Activated T-helper 1 cell treated with anti-CD3 and anti-CD28 coated beads, Interleukin-12 subunit alpha, Interleukin-12 subunit beta, Interleukin-2, Interleukin-4 antibody, amounts not matched to agents 30 ng/mL and 10 ng/mL and 1 ng/mL, durations not matched to agents 14 hours and 24 hours and 36 hours (primary cell): ENCODE measurements around the gene GABRR3. TPM values are rescaled to one million over a fixed set of nuclear protein-coding genes. Genes with fewer than 3 reads are reported as not detected.

Source experiments
- DNase-seq: peaks from one replicate; pipeline ENCODE4 v3.0.0; 2021; ENCODE audit warnings: low spot score
- H3K27ac Mint-ChIP-seq: one replicate; pipeline ENCODE4 v1.8.0; 2021; ENCODE audit warnings: mild to moderate bottlenecking, mixed read lengths
- H3K27me3 Mint-ChIP-seq: one replicate; pipeline ENCODE4 v1.8.0; 2022; ENCODE audit warnings: mild to moderate bottlenecking, moderate library complexity, mixed read lengths; ENCODE audit not compliant: insufficient read depth
- H3K36me3 Mint-ChIP-seq: one replicate; pipeline ENCODE4 v1.8.0; 2021; ENCODE audit warnings: low read depth, mixed read lengths
- H3K4me1 Mint-ChIP-seq: one replicate; pipeline ENCODE4 v1.8.0; 2021; ENCODE audit warnings: low read depth, mixed read lengths
- H3K4me3 Mint-ChIP-seq: one replicate; pipeline ENCODE4 v1.8.0; 2021; ENCODE audit warnings: mild to moderate bottlenecking, moderate library complexity, mixed read lengths
- H3K9me3 Mint-ChIP-seq: one replicate; pipeline ENCODE4 v1.8.0; 2021; ENCODE audit warnings: mixed read lengths
- intact Hi-C: fragments of 100-400 bp; cut with micrococcal nuclease; formaldehyde crosslinking; loops from one replicate; pipeline ENCODE4 v1.15.1; 2024
- total RNA-seq: library from RNA; stranded (reverse); gene quantifications from 2 replicates; pipeline ENCODE4 v1.2.3, GENCODE V29; 2022

GABRR3 gene
- total RNA-seq, 1 donor from 2014 or later = not detected

- peaks cover 56% of the 10 kb centered on the region for H3K36me3 Mint-ChIP-seq
- H3K4me3 Mint-ChIP-seq = no peak overlapping the region
- H3K27ac Mint-ChIP-seq = no peak overlapping the region
These were observed 76.7 kb downstream of the GABRR3 start for GRCh38 chr3:97958396-97958795.

GRCh38 chr3:97957617-97958311, 77.4 kb downstream of the GABRR3 start:
- Mint-ChIP-seq H3K27ac (no peak overlapping the region), H3K4me1 (peaks cover 44% of the 10 kb centered on the region), H3K9me3 (no peaks in the 10 kb centered on the region), H3K36me3 (peaks cover 60% of the 10 kb centered on the region), H3K27me3 (no peaks in the 10 kb centered on the region), H3K4me3 (no peak overlapping the region)
- DNase-seq = no peak
- intact Hi-C loops = no loop called here

More at GRCh38 chr3:97958396-97958795, 76.7 kb downstream of the GABRR3 start:
- no peaks in the 10 kb centered on the region for H3K9me3 Mint-ChIP-seq
- intact Hi-C loops = no loop called here
- H3K27me3 Mint-ChIP-seq = no peaks in the 10 kb centered on the region
- H3K4me1 Mint-ChIP-seq = peaks cover 45% of the 10 kb centered on the region
- no peak for DNase-seq

DNA sequence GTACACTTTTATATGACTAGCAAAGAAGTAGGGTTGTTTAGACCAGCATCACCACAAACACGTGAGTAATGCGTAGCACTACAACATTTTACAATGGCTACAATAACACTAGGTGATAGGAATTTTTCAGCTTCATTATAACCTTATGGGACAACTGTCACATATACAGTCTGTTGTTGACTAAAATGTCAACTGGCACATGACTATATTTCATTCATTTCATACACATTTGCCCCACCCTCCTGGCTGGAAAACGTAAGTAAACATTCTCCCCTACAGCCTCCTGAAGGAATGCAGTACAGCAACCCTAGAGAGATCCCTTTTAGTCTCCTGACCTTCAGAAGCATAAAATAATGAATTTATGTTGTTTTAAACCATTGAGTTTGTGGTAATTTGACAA, 79.1 kb downstream of the GABRR3 start:
- Mint-ChIP-seq H3K9me3 (no peaks in the 10 kb centered on the region), H3K27me3 (no peaks in the 10 kb centered on the region), H3K27ac (peak overlapping the region; percentile 4), H3K4me1 (peaks cover 36% of the 10 kb centered on the region), H3K36me3 (peaks cover 58% of the 10 kb centered on the region), H3K4me3 (no peak overlapping the region)
- intact Hi-C loops = no loop called here
- no peak for DNase-seq

DNA sequence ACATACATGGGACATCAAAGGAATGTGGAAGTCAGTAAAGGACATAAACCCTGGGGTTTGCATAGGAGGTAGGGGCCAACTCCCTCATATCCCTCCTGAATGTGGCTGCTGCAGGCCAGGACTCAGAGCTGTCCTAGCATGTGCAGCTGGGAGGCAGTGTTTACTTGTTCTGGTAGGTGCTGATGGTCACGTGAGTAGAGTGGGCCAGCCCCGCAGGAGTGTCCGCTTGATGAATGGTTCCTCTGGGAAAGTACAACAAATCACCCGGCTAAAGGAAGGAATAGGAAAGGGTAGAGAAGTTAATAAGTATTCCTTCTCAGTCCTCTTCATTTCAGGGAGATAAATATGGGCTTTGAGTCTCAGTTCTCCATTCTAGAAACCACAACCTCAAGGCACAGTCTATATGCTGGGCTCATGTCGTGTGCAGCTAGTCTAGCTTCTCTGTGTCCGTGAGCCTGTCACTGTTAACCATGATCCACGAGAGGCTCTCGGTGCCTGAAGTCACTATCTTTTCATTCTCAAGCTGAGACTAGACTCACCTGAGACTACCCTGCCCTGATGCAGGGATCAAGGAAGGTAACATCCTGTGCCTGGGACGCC, 80.8 kb downstream of the GABRR3 start:
- H3K36me3 Mint-ChIP-seq = peaks cover 64% of the 10 kb centered on the region
- no peaks in the 10 kb centered on the region for H3K9me3 Mint-ChIP-seq
- no peak for DNase-seq
- no peaks in the 10 kb centered on the region for H3K27me3 Mint-ChIP-seq
- H3K4me1 Mint-ChIP-seq = peaks cover 30% of the 10 kb centered on the region
- no peak overlapping the region for H3K4me3 Mint-ChIP-seq
- H3K27ac Mint-ChIP-seq = peak overlapping the region; percentile 29
- intact Hi-C loops = no loop called here

- DNase-seq = no peak
- no peaks in the 10 kb centered on the region for H3K27me3 Mint-ChIP-seq
- intact Hi-C loops = no loop called here
- H3K4me1 Mint-ChIP-seq = peaks cover 35% of the 10 kb centered on the region
- no peaks in the 10 kb centered on the region for H3K9me3 Mint-ChIP-seq
- H3K4me3 Mint-ChIP-seq = no peak overlapping the region
- peaks cover 72% of the 10 kb centered on the region for H3K36me3 Mint-ChIP-seq
- peak overlapping the region; percentile 1 for H3K27ac Mint-ChIP-seq
These were observed 82.2 kb downstream of the GABRR3 start for GRCh38 chr3:97952872-97953271.

DNA sequence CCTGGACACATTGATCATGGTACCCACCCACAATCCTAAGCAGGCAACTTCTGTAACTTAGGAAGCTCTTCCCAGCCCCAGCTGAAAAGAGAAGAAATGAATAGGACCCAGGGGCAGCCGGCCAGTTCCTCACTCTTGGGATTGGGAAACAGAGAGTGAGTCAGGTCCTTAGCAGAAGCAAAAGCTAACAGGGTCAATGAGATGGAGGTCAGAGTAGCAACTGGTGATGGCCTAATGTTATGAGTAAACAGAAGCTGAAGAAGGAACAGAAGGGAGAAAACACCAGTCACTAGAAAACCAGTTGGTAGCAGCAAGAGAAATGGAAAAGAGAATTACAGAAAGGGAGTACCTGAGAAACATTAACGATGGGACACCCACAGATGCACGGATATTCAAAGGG, 82.8 kb downstream of the GABRR3 start:
- Mint-ChIP-seq H3K27ac (no peak overlapping the region), H3K36me3 (peaks cover 75% of the 10 kb centered on the region)

DNA sequence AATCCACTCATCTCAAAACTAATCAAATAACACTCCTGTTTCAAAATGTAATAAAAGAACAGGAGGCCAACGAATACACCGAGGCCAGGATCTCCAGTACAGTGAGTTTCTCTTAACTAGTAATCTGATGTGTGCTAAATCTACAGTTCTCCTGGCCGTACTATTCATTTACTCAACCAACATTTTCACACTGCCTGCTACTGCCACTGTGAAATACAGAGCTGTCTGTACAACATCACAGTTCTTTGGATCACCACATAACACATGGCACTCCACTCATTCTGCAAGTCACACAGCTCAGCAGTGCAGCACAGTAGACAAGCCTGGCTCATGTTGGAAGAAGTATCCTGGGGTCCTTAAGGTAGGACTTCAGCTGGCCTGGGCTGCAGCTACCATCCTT, 84.8 kb downstream of the GABRR3 start:
- intact Hi-C loops = loop anchor here (2.0 kb wide), 1 partner anchor 18 kb away; no protein-coding TSS in a partner anchor
- no peaks in the 10 kb centered on the region for H3K27me3 Mint-ChIP-seq
- H3K4me3 Mint-ChIP-seq = no peak overlapping the region
- H3K9me3 Mint-ChIP-seq = no peaks in the 10 kb centered on the region
- peaks cover 30% of the 10 kb centered on the region for H3K4me1 Mint-ChIP-seq
- H3K27ac Mint-ChIP-seq = no peak overlapping the region
- no peak for DNase-seq
- H3K36me3 Mint-ChIP-seq = peaks cover 85% of the 10 kb centered on the region

More for the DNA sequence above, 82.8 kb downstream of the GABRR3 start:
- intact Hi-C loops = no loop called here
- peaks cover 35% of the 10 kb centered on the region for H3K4me1 Mint-ChIP-seq
- no peaks in the 10 kb centered on the region for H3K27me3 Mint-ChIP-seq
- no peak for DNase-seq
- no peak overlapping the region for H3K4me3 Mint-ChIP-seq
- H3K9me3 Mint-ChIP-seq = no peaks in the 10 kb centered on the region

DNA sequence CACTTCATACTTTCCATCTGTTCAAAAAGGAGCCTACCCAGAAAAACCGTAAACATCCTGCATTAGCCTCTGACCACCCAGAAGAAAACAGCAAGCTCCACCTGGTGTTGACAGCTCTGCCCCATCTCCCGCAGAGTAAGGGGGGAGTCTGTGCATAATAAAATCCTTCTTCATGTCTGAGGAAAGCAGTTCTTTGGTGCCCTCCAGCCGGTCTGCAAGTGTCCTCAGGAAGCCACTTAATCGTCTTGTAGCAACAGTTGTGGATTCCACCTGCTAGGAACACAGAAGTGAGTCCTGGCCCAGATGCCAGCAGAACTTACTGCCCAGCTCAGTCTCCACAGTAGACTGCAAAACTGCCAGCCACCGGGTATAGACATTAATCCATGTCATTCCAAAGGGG, 85.4 kb downstream of the GABRR3 start:
- H3K4me3 Mint-ChIP-seq = no peak overlapping the region
- H3K9me3 Mint-ChIP-seq = no peaks in the 10 kb centered on the region
- DNase-seq = no peak
- H3K27me3 Mint-ChIP-seq = no peaks in the 10 kb centered on the region
- peaks cover 24% of the 10 kb centered on the region for H3K4me1 Mint-ChIP-seq
- H3K36me3 Mint-ChIP-seq = peaks cover 80% of the 10 kb centered on the region
- no peak overlapping the region for H3K27ac Mint-ChIP-seq
- intact Hi-C loops = loop anchor here (2.0 kb wide), 1 partner anchor 19 kb away; no protein-coding TSS in a partner anchor

DNA sequence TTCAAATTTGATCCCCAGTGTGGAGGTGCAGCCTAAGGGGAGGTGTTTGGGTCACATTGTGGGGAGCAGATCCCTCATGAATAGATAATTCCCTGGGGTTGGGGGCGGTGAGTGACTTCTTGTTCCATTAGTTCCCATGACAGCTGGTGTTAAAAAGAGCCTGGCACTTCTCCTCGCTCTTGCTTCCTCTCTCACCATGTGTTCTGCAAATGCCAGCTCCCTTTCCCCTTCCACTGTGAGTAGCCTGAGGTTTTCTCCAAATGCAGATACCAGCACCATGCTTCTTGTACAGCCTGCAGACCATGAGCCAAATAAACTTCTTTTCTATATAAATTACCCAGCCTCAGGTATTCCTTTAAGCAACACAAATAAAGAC, 86.0 kb downstream of the GABRR3 start:
- Mint-ChIP-seq H3K4me1 (peaks cover 19% of the 10 kb centered on the region), H3K4me3 (no peak overlapping the region), H3K27me3 (no peaks in the 10 kb centered on the region), H3K36me3 (peaks cover 74% of the 10 kb centered on the region), H3K27ac (no peak overlapping the region), H3K9me3 (no peaks in the 10 kb centered on the region)
- DNase-seq = no peak
- intact Hi-C loops = no loop called here

GRCh38 chr3:97948351-97949109, 86.6 kb downstream of the GABRR3 start:
- peaks cover 18% of the 10 kb centered on the region for H3K4me1 Mint-ChIP-seq
- H3K9me3 Mint-ChIP-seq = no peaks in the 10 kb centered on the region
- intact Hi-C loops = no loop called here
- H3K27ac Mint-ChIP-seq = no peak overlapping the region
- no peak for DNase-seq
- H3K36me3 Mint-ChIP-seq = peaks cover 72% of the 10 kb centered on the region
- H3K27me3 Mint-ChIP-seq = no peaks in the 10 kb centered on the region
- H3K4me3 Mint-ChIP-seq = no peak overlapping the region

- intact Hi-C loops = no loop called here
These were observed 92.1 kb downstream of the GABRR3 start for GRCh38 chr3:97942801-97943546.

DNA sequence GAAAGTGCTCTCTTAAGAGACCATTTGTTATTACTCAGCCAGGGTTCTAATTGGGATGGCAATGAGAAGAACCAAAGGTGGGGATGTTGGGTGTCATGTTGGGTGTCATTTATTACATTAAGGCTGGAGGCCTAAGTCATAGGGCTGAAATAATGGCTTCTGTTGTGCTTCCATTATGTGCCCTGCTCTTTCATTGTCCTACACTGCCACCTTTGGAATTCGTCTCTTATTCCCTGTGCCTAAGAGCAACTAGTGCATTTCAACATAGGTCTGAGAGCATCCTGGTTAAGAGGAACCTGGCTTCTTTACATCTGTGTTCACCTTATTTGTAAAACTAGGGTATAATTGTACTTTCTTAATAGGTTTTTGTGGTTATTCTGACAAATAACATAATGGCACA, 95.1 kb downstream of the GABRR3 start:
- H3K4me1 Mint-ChIP-seq = peaks cover 23% of the 10 kb centered on the region
- DNase-seq = no peak
- no peaks in the 10 kb centered on the region for H3K27me3 Mint-ChIP-seq
- no peak overlapping the region for H3K4me3 Mint-ChIP-seq
- H3K9me3 Mint-ChIP-seq = no peaks in the 10 kb centered on the region
- H3K27ac Mint-ChIP-seq = no peak overlapping the region
- peaks cover 58% of the 10 kb centered on the region for H3K36me3 Mint-ChIP-seq
- intact Hi-C loops = loop anchor here (2.0 kb wide), 1 partner anchor 83 kb away; no protein-coding TSS in a partner anchor

More at GRCh38 chr3:97942801-97943546, 92.1 kb downstream of the GABRR3 start:
- Mint-ChIP-seq H3K27ac (no peak overlapping the region), H3K9me3 (no peaks in the 10 kb centered on the region), H3K4me3 (no peak overlapping the region), H3K27me3 (no peaks in the 10 kb centered on the region), H3K36me3 (peaks cover 55% of the 10 kb centered on the region), H3K4me1 (peaks cover 16% of the 10 kb centered on the region)
- no peak for DNase-seq
